Activated T-cell treated with anti-CD3 and anti-CD28 coated beads, Interleukin-2, amount 50 U/mL, for 1 hour (primary cell): Measurements from ENCODE around the gene STX18.
"Not testable (repeated sequence)": the region's sequence is repeated elsewhere in the genome, so short reads cannot be mapped to it uniquely, and the experiment has no call there.

Experiments
- DNase-seq: peaks from one replicate; pipeline ENCODE4 v3.0.0-alpha.2; 2020

Gene STX18

DNA sequence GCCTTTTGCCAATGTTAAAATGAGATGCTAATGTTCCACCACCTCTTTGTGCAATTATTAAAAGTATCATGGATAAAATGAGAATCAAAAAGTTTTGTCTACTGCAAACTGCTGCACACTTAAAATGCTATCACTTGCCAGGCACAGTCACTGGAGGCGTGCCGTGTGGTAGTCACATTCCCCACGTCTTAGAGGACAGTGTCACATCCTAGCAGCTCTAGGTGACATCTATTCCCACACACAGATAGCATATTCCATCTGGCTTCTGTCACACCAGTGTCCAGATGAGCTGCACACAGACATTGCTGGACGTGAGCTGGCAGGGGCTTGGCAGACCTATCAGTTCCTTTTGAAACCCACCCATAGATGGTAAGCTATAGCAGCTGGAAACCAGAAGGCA, 107.9 kb downstream of the STX18 start:
- DNase-seq = no peak

DNA sequence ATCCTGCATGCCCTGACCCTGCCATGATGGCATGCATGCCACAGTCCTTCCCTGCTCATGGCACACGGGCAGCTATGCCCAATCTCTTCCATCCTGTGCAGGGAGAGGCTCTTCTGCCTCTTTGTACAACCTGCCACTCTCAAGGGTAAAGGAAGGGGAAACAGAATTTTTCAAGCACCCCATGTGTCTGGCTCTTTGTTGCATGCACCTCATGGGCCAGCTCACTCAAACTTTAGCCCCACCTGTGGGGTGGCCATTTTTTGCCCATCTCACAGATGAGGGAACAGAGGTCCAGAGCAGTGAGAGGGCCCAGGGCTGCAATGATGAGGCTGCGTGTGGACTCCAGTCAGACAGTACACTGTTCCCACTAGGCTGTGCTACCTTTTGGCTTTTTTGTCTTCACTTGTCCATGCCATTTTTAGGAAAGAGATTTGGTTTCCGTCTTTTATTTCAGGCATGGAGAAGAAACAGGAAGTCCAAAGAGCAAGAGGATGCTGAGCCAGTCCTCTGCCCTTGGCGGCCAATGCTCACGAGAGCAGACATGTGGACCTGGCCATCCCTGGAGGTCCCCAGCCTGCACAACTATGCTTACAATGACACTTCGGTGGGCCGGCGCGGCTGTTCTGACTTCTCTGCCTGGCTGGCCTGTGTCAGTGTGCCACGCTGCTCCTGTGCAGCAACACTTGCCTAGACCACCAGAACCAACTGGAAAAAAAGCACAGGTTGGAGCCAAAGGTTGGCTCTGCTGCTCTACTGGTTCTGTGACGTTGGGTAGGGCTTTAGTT, 109.3 kb downstream of the STX18 start:
- no peak for DNase-seq

DNA sequence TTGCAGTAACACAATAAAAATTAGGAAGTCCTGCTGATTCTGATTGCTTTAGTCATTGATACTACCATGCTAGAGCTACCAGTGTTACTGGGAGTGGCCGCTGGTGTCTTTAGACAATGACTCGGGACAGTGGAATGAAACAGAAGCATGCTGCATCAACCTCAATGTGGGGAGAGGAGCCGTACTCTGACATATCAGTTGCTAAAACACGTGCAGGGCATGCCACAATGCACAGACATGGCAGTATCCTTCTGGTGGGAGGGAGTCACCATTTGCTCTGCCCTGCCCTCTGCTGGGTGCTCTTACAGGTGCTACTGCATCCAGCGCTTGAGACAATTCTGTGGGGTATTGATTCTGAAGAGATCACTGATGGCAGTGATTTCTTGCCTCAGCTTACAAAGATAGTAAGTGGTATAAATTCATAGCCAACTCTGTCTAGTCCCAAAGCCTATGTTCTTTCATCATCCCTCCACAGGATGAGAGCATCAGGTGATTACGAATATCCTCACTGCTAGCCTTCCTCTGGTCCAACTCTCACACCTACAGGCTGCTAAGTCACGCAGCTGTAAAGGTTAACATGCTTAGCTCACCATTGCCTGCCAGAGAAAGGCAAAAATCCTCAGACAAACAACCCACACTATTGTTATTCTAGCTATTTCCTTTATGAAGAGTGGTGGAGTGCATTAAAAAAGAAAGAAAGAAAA, 111.2 kb downstream of the STX18 start:
- peak; percentile 42 for DNase-seq

DNA sequence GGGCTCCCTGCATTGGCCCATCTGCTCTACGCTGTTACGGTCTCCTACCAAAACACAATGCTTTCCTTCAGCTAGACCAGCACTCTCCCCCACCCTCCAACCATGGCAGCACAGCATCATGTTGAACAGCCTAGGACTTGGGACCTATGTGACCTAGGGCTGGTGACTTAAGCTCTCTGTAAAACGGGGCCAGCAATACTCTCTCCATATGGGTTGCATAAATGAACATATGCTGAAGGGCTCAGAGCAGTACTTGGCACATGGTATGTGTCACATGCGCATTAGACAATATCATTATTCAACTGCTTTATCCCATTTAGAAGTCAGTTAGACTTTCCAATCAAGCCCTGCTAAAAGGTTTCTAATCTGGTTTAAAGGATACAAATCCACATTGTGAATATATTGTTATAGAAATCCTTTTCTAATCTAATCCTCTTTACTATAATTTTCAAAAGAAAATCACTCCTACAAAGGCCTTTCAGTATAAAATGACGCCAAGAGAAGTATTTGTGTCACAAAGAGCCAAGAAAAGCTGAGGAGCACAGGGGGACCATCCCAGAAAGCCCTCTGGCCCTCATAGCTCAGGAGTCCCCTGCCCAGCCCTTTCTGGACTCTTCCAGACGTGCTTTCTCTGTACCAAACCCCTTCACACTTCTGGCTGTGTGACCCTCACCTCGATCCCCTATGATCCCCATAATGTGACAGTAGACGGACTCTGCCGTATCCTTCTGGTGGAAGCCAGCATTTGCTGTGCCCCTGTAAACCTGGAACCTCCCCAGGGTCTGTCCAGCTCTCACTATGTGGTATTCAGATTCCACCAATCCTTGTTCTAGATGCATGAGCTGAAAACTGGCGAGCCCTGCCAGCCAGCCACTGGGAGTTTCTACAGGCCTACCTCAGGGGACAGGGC, 112.6 kb downstream of the STX18 start:
- DNase-seq = no peak

DNA sequence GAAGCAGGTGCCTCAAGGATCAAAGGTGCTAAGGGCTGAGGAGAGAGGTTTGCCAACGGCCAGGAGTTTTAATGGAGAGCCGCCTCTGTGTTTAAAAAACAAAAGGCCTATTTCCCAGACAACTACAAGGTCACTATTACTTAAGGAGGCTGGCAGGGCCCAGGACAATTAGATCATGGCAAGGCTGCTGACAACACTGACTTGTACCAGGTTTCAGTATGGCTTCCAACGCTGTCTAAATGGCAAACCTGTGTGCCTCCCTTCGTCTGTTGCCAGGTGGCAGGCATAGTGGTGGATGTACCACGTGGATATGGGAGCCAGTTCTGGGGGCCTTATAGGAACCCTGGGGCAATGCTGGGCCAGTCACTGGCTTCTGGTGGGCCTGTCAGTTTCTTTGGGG, 114.0 kb downstream of the STX18 start:
- no peak for DNase-seq

DNA sequence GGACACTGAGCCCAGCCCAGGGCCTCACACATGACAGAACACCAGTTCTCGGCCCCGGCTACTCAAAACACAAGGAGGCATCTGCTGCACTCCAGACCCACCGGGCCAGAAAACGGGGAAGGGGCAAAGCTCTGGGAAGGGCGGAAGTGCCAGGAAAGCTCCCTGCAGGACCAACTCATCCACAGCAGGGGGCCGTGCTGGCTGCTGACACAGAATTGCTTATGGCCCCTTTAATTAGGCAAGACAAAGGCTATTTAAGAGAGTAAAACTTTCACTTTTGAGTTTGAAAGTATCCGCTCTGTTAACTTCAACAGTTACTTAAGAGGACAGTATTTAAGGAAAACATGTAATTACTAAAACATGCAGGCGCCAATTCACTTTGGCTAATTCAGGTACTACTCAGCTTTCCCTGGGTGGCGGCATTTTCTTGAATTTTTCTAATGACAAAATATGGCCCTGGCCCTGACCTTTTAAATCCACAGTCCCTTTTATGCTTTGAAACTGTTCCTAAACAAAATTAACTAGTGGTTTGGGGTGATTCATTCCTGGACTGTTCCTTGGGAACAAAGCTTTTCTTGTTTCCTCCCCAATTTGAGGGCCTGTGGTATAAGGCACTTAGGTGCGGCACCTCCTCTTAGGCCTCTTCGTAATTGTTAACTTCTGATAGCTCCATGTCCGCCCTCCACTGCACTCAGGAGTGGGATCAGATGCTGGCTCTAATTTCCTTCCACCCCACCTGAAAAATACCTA, 114.6 kb downstream of the STX18 start:
- no peak for DNase-seq

DNA sequence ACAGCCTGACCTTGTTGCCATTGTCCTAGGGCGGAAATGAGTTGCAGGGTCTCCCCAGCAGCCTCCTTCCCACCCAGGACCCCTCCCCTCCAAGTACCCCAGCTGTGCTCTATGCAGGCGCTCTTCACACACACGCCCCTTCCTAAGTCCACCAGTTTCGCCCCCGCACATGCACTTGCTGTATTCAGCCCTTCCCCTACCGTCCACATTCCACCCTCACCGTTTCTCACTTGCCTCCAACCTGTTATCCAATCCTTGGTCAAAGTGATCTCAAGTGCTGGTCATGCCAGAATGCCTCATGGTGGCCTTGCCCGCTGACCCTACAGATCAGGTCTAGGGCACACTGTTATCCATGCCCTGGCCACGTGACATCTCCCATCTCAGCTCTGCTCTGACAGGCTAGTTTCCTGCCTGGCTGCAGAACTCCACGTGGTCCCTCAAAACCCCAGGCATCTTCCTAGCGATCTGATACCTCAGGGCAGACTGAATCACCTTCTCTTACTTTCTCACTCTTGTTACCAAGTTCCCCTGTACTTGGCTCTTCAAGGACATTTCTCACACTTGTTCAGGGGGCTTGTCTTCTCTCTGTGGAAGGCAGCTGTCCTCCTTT, 115.2 kb downstream of the STX18 start:
- DNase-seq = no peak

DNA sequence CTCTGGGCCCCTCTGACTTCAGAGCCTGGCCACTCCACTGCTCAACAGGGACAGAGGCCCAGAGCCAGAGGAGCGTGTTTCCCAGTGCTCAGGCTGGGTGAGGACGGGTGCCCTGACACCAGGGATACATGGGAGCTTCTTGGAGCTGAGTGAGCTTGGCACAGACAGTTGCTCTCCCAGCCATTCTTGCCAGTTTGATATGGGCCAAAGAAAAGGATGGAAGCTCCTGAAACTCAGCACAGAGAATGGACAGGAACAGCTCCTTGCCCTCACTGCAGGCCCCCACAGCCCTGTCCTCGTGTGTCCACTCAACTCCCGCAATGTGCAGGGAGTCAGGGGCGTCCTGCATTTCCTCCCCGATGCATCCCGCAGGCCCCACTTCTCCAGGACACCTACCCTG, 116.2 kb downstream of the STX18 start:
- no peak for DNase-seq

DNA sequence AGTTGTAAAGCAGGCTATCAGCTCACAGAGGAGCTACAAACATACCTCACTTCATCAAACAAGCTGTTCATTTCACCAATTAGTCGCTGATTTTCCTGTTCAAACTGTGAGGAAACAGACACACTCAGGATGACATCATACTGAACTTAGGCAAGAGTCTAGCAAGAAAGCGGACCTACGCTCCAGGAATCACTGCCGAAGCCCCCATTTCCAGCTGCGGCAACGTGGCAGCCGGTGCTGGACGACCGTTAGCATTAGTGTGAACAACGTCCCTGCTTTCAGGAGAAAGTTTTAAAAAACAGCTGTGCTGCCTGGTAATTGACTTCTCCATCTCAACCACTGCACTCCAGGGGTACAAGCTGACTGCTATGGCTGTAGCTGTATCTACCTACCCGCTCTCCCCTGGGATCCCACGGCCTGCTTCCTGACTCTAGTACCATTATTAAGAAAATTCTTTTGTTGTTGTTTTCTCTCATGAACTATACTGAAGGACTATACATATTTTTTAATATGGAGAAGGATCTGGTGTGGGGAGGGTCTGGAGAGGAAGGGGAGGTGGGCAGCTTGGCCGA, 116.6 kb downstream of the STX18 start:
- DNase-seq = no peak

DNA sequence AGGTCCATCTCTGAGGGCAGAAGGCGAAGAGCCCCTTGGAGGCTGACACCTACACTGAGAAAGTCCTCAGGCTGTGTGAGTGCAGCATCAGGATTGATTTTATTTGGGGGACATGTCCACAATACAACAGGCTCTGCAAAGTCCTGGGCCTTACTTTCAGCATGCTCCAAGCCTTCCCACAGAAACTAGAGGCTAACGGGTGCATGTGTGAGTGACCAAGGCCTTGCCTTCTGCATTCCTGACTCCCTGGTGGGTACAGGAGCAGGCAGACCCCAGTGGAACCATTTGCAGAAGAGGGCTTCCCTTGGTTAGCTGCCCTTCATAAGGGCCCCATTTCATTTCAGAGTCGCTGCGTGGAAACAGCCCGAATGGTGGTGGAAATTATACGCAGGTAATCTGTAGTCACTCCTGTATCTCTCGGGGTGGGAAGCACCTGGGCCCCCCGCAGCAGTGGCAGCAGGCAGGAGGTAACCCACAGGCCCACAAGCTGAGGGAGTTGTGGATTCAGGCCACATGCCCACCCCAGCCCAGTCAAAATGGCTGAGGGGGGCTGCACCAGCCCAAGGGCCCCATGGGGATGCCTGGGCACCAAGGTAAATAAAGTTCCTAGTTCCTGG, 117.2 kb downstream of the STX18 start:
- no peak for DNase-seq

DNA sequence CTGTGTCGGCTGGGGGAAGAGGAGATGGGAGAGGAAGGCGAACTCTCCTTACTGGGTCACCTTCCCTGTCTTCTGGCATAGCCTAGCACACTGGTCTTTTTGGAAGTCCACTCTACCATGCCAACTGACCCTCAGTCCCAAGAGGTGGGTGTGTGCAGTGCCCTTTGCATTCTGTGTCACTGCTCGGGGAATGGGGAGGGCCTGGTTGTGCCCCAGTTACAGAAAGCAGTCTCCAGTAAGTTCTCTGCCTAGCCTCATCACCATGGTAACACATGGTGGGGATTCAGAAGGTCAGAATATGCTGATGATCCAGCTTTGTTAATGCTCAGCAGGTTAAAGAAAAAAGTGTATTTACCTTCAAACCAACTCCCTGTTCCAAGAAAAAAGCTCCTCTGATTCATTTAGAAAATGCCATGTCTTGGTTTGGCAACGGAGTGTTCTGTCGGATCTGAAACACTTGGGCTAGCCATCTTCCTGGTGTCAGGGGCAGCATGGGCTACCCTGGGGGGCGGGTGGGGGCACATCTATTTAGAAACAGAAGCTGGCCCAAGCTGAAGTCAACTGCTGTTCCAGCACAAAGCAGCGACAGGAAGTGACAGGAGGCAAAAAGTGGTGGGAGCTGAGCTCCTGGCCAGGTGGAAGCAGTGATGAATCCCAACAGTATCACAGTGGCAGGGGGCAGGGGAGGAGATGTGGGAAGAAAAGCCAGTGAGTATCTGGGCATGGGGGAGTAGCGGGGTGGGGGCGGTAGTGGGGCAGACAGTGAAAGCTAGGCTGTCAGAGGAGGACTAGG, 117.9 kb downstream of the STX18 start:
- no peak for DNase-seq

DNA sequence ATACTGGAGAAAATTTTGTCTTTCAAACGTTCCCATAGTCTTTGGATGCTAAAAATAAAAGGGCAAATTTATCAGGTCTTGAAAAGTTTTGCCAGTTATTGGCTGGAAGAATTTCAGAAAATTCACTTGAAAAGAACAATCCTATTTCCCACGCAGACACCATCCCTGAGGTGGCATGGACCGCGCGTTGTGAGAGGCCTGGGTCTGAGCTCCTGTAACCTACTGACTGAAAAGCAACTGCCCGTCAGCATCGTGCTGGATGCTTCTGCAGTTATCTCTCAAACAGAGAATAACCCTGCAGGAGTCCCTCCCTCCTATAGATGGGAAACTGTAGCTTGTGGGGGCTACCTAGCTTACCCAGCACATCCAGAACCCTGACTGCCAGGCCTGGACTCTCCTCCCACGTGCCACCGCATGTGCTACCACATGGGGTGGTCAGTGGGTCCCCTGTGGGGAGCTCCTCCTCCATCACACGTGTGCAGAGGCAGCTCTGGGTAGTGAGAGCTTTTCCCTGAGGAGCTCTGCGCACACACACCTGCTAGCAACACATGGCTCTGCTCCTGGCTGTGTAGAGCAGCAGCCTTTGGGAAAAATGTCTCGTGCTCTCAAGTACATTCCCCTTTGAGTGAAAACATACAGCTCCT, 118.9 kb downstream of the STX18 start:
- no peak for DNase-seq

DNA sequence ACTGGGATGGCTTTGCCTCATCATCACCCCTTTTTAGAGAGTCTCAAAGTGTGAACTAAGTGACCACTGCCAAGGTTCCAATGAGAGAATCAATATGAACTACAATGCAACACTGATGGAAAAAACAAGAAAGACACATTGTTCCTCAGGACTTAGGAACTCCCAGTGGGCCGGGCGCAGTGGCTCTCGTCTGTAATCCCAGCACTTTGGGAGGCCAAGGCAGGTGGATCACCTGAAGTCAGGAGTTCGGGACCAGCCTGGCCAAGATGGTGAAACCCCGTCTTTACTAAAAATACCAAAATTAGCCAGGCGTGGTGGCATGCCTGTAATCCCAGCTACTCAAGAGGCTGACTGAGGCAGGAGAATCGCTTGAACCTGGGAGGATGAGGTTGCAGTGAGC, 119.7 kb downstream of the STX18 start:
- DNase-seq = not testable (repeated sequence)

DNA sequence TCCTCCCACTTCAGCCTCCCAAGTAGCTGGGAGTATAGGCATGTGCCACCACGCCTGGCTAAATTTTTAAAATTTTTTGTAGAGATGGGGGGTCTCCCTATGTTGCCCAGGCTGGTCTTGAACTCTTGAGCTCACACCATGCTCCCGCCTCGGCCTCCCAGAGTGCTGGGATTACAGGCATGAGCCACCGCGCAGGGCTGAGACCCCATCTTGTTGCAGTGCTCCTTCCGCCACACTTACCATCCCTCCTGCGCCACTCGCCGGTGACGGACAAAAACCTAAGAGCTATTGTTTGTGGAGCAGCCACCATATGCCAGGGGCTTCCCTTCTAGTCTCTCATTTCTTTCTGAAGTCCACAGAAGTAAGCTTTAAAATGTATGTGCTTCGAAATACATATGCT, 120.5 kb downstream of the STX18 start:
- DNase-seq = no peak

DNA sequence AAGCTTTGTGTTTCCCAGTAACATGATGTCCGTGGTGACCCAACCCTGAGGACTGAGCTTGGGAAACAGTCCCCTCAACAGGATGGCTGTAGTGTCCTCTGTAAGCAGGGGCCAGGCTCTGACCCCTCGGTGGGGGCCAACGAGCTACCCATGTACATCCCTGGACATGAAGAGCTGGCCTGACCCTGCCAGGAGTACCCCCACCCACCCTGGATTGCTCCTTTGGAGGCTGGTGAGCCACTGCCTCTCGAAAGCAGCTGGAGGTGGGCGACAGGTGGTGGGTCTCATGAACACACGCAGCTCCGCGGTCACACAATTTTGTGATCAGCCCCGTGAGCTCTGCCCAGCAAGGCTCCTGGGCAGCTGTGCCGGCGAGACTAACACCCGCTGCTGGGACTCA, 121.4 kb downstream of the STX18 start:
- DNase-seq = no peak

DNA sequence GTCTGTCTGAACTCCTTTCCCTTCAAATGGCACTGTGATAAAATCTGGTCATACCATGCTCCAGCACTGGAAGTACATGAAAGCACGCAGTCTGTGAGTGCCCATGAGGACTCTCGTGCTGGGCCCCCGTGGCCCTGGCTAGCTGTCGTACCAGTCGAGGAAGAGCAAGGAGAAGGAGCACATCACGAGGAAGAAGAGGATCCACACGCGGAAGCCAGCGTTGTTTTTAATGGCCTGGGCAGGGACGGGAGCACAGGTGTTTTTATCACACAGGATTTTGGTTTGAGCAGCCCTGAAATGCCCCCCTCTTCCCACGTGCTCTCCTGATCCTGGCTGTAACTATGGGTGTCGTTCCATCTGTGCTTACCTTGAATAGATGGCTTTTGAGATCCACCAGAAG, 122.0 kb downstream of the STX18 start:
- no peak for DNase-seq

DNA sequence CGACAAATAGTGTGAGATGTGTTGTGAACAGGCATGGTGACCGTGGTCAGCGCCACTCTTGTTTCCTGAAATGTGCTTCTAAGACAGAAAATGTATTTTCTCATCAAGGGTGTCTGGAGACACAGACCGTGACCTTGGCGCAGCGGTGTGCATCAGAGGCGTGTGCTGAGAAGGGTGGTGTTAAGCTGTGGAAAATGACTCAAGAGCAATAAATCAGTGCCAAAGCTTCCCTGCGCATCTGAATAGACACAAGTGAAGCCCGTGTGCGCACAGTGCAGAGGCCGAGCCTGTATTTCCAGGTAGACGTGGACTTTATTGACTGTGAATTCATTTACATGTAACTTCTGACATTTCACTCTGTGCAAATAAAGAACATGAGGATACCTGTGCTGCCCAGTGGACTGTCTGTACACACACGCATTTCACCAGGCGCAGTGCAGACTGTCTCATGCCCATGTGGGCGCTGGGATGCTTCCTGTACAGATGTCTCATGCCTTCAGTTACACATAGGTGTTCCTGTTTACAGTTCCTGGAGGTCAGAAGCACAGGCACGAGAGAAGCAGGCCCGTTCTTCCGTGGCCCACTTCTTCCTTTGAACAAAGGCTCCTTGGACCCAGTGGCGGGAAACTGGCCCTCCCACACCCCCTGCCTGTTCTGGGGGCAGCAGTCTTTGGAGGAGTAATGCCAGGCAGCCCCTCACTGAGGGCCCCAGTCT, 123.0 kb downstream of the STX18 start:
- no peak for DNase-seq

DNA sequence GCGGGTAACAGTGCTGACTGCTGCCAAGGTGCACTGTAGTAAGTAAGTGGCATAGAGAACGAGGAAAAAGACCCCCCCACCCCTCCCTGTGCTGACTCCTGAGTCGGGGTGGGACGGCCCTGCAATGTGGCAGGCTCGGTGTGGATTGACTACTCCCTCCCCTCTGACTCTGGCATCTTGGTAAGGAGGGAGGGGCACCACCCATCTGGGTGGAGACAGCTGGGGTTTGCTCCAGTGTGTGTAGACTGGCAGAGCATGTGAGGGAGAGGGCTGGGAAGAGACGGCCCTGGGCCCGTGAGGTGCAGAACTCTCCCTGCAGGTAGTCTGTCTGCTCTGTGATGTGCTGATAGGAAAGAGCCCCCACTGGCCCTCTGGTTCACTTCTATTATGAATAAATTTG, 124.0 kb downstream of the STX18 start:
- peak; percentile 15 for DNase-seq

DNA sequence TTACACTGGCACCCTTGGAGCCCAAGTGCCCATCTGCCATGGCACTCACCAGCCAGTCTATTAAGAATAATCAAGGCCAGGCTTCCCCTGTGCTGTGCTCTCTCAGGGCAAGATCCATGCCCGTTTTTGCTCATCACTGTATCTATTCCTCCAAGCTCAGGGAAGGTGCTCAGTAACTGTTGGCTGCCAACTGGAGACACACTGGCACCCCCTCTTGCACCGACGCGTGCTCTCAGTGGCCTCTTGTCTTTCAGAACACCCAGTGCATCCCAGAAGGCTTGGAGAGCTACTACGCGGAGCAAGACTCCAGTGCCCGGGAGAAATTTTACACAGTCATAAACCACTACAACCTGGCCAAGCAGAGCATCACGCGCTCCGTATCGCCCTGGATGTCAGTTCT, 124.9 kb downstream of the STX18 start:
- no peak for DNase-seq
